ENCODE results near the gene EDAR. TPM values are rescaled to one million over a fixed set of nuclear protein-coding genes. Genes with fewer than 3 reads are reported as not detected.

Gene EDAR
- total RNA-seq, 3 donors from 2014 or later: 0.25 to 0.81 (median 0.60) TPM

DNA sequence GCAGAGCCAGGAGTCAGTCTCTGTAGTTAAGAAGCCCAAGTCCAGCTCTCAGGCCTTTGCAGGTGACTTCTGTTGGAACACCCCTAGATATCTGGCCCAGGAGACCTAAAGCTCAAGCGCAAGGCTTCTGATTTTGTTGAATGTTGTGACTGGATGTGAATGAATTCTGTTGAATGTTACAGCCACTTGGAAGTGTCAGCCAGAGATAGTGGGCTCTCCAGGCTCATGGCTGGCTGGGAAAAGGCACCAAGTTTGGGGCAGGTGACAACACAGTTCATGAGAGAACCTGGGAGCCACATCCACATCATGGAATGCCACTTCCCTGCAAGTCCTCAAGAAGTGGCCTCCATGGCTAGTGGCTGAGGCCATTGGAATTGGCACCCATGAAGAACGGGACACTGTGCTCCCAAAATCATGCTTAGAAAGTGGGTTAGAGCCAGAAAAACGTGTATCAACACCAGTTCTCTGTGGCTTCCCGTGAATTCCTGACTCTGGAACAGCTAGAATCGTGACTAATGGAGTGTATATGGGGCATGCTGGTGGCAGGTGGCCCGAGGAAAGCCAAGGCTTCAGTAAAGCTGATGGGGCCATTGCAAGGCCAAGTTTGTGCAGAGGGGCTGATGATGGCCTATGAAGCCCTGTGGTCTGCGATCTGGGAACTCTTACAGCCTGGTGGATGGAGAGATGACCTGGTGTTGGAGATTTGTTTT, 30.2 kb downstream of the EDAR start:
- intact Hi-C loops (cut with DNase I, micrococcal nuclease): no loop called here
- H3K4me3 ChIP-seq: no peak overlapping the region
- H3K36me3 ChIP-seq (ENCODE audit: low read depth): no peaks in the 10 kb centered on the region
- H3K4me1 ChIP-seq (ENCODE audit: low read depth): peaks cover 23% of the 10 kb centered on the region
- no peaks in the 10 kb centered on the region for H3K9me3 ChIP-seq
- no peak for TF ChIP-seq CTCF (IDR thresholded peaks at IDR 0.05)
- no peak for DNase-seq
- peak; percentile 20 for ATAC-seq

GRCh38 chr2:108958002-108958401, 31.0 kb downstream of the EDAR start:
- intact Hi-C loops (cut with DNase I, micrococcal nuclease): no loop called here
- no peak for TF ChIP-seq CTCF (IDR thresholded peaks at IDR 0.05)
- ATAC-seq: peak; percentile 88
- Histone ChIP-seq H3K4me1 (ENCODE audit: low read depth) (peaks cover 23% of the 10 kb centered on the region), H3K4me3 (no peak overlapping the region), H3K36me3 (ENCODE audit: low read depth) (no peaks in the 10 kb centered on the region), H3K9me3 (no peaks in the 10 kb centered on the region)
- DNase-seq: peak in 1 of 3 donors; percentile 72

DNA sequence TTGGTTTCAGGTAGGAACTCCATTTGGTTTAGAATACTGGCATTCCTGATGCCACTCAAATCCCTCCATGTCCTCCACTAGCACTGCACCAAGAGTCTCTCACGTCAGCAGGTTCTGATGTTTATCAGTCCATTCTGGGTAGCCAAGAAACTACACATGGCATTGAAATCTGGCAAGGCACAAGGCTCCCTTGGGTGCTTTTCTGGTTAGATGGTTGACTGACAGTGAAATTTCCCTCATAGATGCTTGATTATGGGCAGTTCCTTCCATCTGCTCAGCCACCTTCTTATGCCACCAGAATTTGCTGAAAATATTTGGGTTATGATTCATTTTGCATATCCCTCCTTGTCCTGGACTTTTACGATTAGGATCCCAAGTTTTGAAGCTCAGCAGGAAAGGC, 32.6 kb downstream of the EDAR start:
- Histone ChIP-seq H3K4me3 (no peak overlapping the region), H3K4me1 (ENCODE audit: low read depth) (peaks cover 23% of the 10 kb centered on the region), H3K36me3 (ENCODE audit: low read depth) (no peaks in the 10 kb centered on the region), H3K9me3 (no peaks in the 10 kb centered on the region)
- intact Hi-C loops (cut with DNase I, micrococcal nuclease): no loop called here
- ATAC-seq (no peak), DNase-seq (no peak)
- TF ChIP-seq CTCF (IDR thresholded peaks at IDR 0.05): no peak

GRCh38 chr2:108950369-108951135, 38.5 kb downstream of the EDAR start:
- intact Hi-C loops (cut with DNase I, micrococcal nuclease): no loop called here
- no peaks in the 10 kb centered on the region for H3K36me3 ChIP-seq (ENCODE audit: low read depth)
- no peak for TF ChIP-seq CTCF (IDR thresholded peaks at IDR 0.05)
- DNase-seq (no peak), ATAC-seq (no peak)
- H3K9me3 ChIP-seq: peaks cover 14% of the 10 kb centered on the region
- H3K4me1 ChIP-seq (ENCODE audit: low read depth): no peaks in the 10 kb centered on the region
- no peak overlapping the region for H3K4me3 ChIP-seq

DNA sequence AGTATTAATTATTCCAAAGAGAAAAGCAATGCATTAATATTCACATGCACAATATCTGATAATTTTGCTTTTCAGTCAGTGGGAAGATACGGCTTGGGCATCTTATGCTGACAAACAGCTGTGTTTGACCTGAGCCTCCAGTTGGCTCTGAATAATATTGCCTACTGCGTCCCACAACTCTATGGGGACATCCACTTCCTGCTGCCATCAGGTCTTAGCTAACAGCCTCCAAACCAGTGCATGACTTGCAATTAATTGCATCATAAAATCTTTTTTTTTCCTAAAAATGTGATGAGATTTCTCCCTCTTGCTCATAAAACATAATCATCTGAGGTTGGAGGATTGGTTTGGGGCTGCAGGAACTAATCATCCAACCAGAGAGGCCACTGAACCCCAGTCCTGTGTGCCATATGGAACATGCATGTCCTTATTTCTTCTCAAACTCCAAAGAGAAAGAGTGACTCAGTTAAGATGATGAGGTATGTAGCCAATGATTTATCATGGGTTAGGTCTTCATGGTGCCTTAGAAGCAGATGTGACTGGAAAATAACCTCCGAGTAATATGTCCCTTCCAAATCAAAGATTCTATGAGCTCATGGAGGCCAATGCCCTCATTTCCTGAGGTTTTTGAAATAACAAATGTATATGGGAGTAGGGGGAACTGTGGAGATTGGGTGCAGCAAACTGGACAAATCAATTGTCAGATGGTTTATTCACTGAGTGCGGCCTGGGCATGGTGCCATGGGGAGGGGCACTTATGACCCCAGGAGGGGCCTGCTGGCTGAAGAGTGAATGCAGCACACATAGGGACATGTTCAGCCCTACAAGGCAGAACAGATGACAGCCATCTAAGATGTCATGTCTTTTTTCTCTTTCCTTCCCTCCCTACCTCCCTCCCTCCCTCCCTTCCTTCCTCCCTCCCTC, 39.4 kb downstream of the EDAR start:
- ATAC-seq (no peak), DNase-seq (peak in 1 of 3 donors; percentile 56)
- intact Hi-C loops (cut with DNase I, micrococcal nuclease): no loop called here
- Histone ChIP-seq H3K9me3 (peaks cover 14% of the 10 kb centered on the region), H3K36me3 (ENCODE audit: low read depth) (no peaks in the 10 kb centered on the region), H3K4me3 (no peak overlapping the region), H3K4me1 (ENCODE audit: low read depth) (no peaks in the 10 kb centered on the region)
- TF ChIP-seq CTCF (IDR thresholded peaks at IDR 0.05): no peak

Data from mucosa of descending colon (tissue), 3 donors.